ENCODE data around the gene MC1R.

The MC1R gene

GRCh38 chr16:89905511-89906139, 13.0 kb upstream of the MC1R start:
- ChIA-PET CTCF (interaction anchor here (1.4 kb wide), 1 partner anchor 17 kb away, joined by 5 read pairs; no protein-coding TSS in a partner anchor), POLR2A (no interaction called here)
- no peak for DNase-seq
- H3K4me3 ChIP-seq (ENCODE audit: control insufficient read depth in 1 of 7, extremely low read depth in 1 of 7, insufficient read depth in 4 of 7, low read depth in 2 of 7, low read length in 6 of 7): no peak overlapping the region
- no peaks in the 10 kb centered on the region for H3K27me3 ChIP-seq (replicated peaks in 2 of 5; ENCODE audit: control insufficient read depth in 4 of 5, insufficient read depth in 5 of 5, low read length in 4 of 5)
- peaks cover 4 to 69% (median 47%) of the 10 kb centered on the region in 4 experiments for H3K36me3 ChIP-seq (ENCODE audit: control insufficient read depth in 4 of 4, insufficient read depth in 4 of 4, low read length in 3 of 4)
- peaks cover 0 to 4% (median 3%) of the 10 kb centered on the region in 5 experiments for H3K9me3 ChIP-seq (ENCODE audit: control extremely low read depth in 1 of 5, control insufficient read depth in 4 of 5, insufficient read depth in 2 of 5, low read depth in 1 of 5, low read length in 4 of 5)
- H3K27ac ChIP-seq (ENCODE audit: insufficient read depth in 1 of 2, low read depth in 1 of 2, low read length in 2 of 2, poor library complexity in 1 of 2, severe bottlenecking in 2 of 2): no peak overlapping the region
- WGBS (ENCODE audit: insufficient coverage): over 99% methylated on average over 21 of the region's 23 CpGs
- peaks cover 0 to 5% (median under 1%) of the 10 kb centered on the region in 4 experiments for H3K4me1 ChIP-seq (ENCODE audit: control extremely low read depth in 1 of 4, control insufficient read depth in 4 of 4, insufficient read depth in 4 of 4, low read length in 3 of 4)

GRCh38 chr16:89906140-89907025, 12.3 kb upstream of the MC1R start:
- no peak overlapping the region for H3K4me3 ChIP-seq (ENCODE audit: control insufficient read depth in 1 of 7, extremely low read depth in 1 of 7, insufficient read depth in 4 of 7, low read depth in 2 of 7, low read length in 6 of 7)
- H3K9me3 ChIP-seq (ENCODE audit: control extremely low read depth in 1 of 5, control insufficient read depth in 4 of 5, insufficient read depth in 2 of 5, low read depth in 1 of 5, low read length in 4 of 5): peaks cover 0 to 4% (median 3%) of the 10 kb centered on the region in 5 experiments
- no peak for DNase-seq
- 96% methylated on average over 37 of the region's 40 CpGs for WGBS (ENCODE audit: insufficient coverage)
- no peak overlapping the region for H3K27ac ChIP-seq (ENCODE audit: insufficient read depth in 1 of 2, low read depth in 1 of 2, low read length in 2 of 2, poor library complexity in 1 of 2, severe bottlenecking in 2 of 2)
- H3K27me3 ChIP-seq (replicated peaks in 2 of 5; ENCODE audit: control insufficient read depth in 4 of 5, insufficient read depth in 5 of 5, low read length in 4 of 5): no peaks in the 10 kb centered on the region
- peaks cover 3 to 70% (median 50%) of the 10 kb centered on the region in 4 experiments for H3K36me3 ChIP-seq (ENCODE audit: control insufficient read depth in 4 of 4, insufficient read depth in 4 of 4, low read length in 3 of 4)
- POLR2A ChIA-PET: no interaction called here
- peaks cover 0 to 5% (median under 1%) of the 10 kb centered on the region in 4 experiments for H3K4me1 ChIP-seq (ENCODE audit: control extremely low read depth in 1 of 4, control insufficient read depth in 4 of 4, insufficient read depth in 4 of 4, low read length in 3 of 4)
- CTCF ChIA-PET: interaction anchor here (1.2 to 1.4 kb wide), 2 partner anchors 18 to 42 kb away, joined by 3 to 5 read pairs; no protein-coding TSS in a partner anchor

GRCh38 chr16:89907055-89907814, 11.4 kb upstream of the MC1R start:
- peaks cover 3 to 77% (median 55%) of the 10 kb centered on the region in 4 experiments for H3K36me3 ChIP-seq (ENCODE audit: control insufficient read depth in 4 of 4, insufficient read depth in 4 of 4, low read length in 3 of 4)
- ChIA-PET POLR2A (no interaction called here), CTCF (interaction anchor here (1.0 to 2.3 kb wide), 4 partner anchors 11 to 43 kb away, joined by 3 to 12 read pairs (median 4); partner anchors contain the start of gene MC1R)
- no peak overlapping the region for H3K27ac ChIP-seq (ENCODE audit: insufficient read depth in 1 of 2, low read depth in 1 of 2, low read length in 2 of 2, poor library complexity in 1 of 2, severe bottlenecking in 2 of 2)
- H3K9me3 ChIP-seq (ENCODE audit: control extremely low read depth in 1 of 5, control insufficient read depth in 4 of 5, insufficient read depth in 2 of 5, low read depth in 1 of 5, low read length in 4 of 5): peaks cover 0 to 4% (median 3%) of the 10 kb centered on the region in 5 experiments
- DNase-seq: peak in 1 of 3 donors; percentile 27
- peaks cover 0 to 5% (median under 1%) of the 10 kb centered on the region in 4 experiments for H3K4me1 ChIP-seq (ENCODE audit: control extremely low read depth in 1 of 4, control insufficient read depth in 4 of 4, insufficient read depth in 4 of 4, low read length in 3 of 4)
- no peaks in the 10 kb centered on the region for H3K27me3 ChIP-seq (replicated peaks in 2 of 5; ENCODE audit: control insufficient read depth in 4 of 5, insufficient read depth in 5 of 5, low read length in 4 of 5)
- WGBS (ENCODE audit: insufficient coverage): 97% methylated on average over 7 of the region's 13 CpGs
- no peak overlapping the region for H3K4me3 ChIP-seq (ENCODE audit: control insufficient read depth in 1 of 7, extremely low read depth in 1 of 7, insufficient read depth in 4 of 7, low read depth in 2 of 7, low read length in 6 of 7)

GRCh38 chr16:89908236-89908635, 10.4 kb upstream of the MC1R start:
- Histone ChIP-seq H3K27ac (ENCODE audit: insufficient read depth in 1 of 2, low read depth in 1 of 2, low read length in 2 of 2, poor library complexity in 1 of 2, severe bottlenecking in 2 of 2) (no peak overlapping the region), H3K4me1 (ENCODE audit: control extremely low read depth in 1 of 4, control insufficient read depth in 4 of 4, insufficient read depth in 4 of 4, low read length in 3 of 4) (peaks cover 0 to 5% (median under 1%) of the 10 kb centered on the region in 4 experiments), H3K9me3 (ENCODE audit: control extremely low read depth in 1 of 5, control insufficient read depth in 4 of 5, insufficient read depth in 2 of 5, low read depth in 1 of 5, low read length in 4 of 5) (peaks cover 0 to 4% (median 3%) of the 10 kb centered on the region in 5 experiments), H3K27me3 (replicated peaks in 2 of 5; ENCODE audit: control insufficient read depth in 4 of 5, insufficient read depth in 5 of 5, low read length in 4 of 5) (no peaks in the 10 kb centered on the region), H3K4me3 (ENCODE audit: control insufficient read depth in 1 of 7, extremely low read depth in 1 of 7, insufficient read depth in 4 of 7, low read depth in 2 of 7, low read length in 6 of 7) (no peak overlapping the region), H3K36me3 (ENCODE audit: control insufficient read depth in 4 of 4, insufficient read depth in 4 of 4, low read length in 3 of 4) (peaks cover 3 to 77% (median 60%) of the 10 kb centered on the region in 4 experiments)
- CTCF ChIA-PET: interaction anchor here (1.0 to 3.4 kb wide), 7 partner anchors 9 to 203 kb away, joined by 3 to 13 read pairs (median 5); partner anchors contain the start of genes MC1R and TUBB3
- 94% methylated on average over 2 of the region's 4 CpGs for WGBS (ENCODE audit: insufficient coverage)
- POLR2A ChIA-PET: no interaction called here
- no peak for DNase-seq

- H3K4me3 ChIP-seq (ENCODE audit: control insufficient read depth in 1 of 7, extremely low read depth in 1 of 7, insufficient read depth in 4 of 7, low read depth in 2 of 7, low read length in 6 of 7): no peak overlapping the region
- peak; percentile 60 to 73 (median 69) for DNase-seq
- peaks cover 0 to 4% (median 3%) of the 10 kb centered on the region in 5 experiments for H3K9me3 ChIP-seq (ENCODE audit: control extremely low read depth in 1 of 5, control insufficient read depth in 4 of 5, insufficient read depth in 2 of 5, low read depth in 1 of 5, low read length in 4 of 5)
- POLR2A ChIA-PET: interaction anchor here (1.8 kb wide), 1 partner anchor 9 kb away, joined by 5 read pairs; the partner anchor contains the start of gene MC1R
- no peak overlapping the region for H3K27ac ChIP-seq (ENCODE audit: insufficient read depth in 1 of 2, low read depth in 1 of 2, low read length in 2 of 2, poor library complexity in 1 of 2, severe bottlenecking in 2 of 2)
- CTCF ChIA-PET: interaction anchor here (0.7 to 3.4 kb wide), 11 partner anchors 9 to 1260 kb away, joined by 3 to 13 read pairs (median 5); partner anchors contain the start of gene MC1R
- H3K27me3 ChIP-seq (replicated peaks in 2 of 5; ENCODE audit: control insufficient read depth in 4 of 5, insufficient read depth in 5 of 5, low read length in 4 of 5): no peaks in the 10 kb centered on the region
- peaks cover 3 to 66% (median 51%) of the 10 kb centered on the region in 4 experiments for H3K36me3 ChIP-seq (ENCODE audit: control insufficient read depth in 4 of 4, insufficient read depth in 4 of 4, low read length in 3 of 4)
- 73% methylated on average over 46 of the region's 47 CpGs for WGBS (ENCODE audit: insufficient coverage)
- H3K4me1 ChIP-seq (ENCODE audit: control extremely low read depth in 1 of 4, control insufficient read depth in 4 of 4, insufficient read depth in 4 of 4, low read length in 3 of 4): peaks cover 0 to 5% (median under 1%) of the 10 kb centered on the region in 4 experiments
These were observed 8.6 kb upstream of the MC1R start for GRCh38 chr16:89909777-89910716.

Data from common myeloid progenitor, CD34-positive (primary cell).